Jurkat, Clone E6-1 (cell line): ENCODE results near the gene HSD17B2.

Experiments
- DNase-seq: peaks from one replicate; pipeline ENCODE4 v3.0.0-alpha.2; 2011; ENCODE audit warnings: low read depth, low spot score
- H3K4me3 ChIP-seq: 2 replicates; pipeline ENCODE4 v1.5.1; 2011; ENCODE audit warnings: mild to moderate bottlenecking, low read length, control low read depth, moderate library complexity

The HSD17B2 gene

GRCh38 chr16:82070656-82071369 lies 35.8 kb downstream of the HSD17B2 start:
- no peak for DNase-seq
- no peak overlapping the region for H3K4me3 ChIP-seq

- no peak for DNase-seq
Measured at GRCh38 chr16:82071421-82071820, 36.4 kb downstream of the HSD17B2 start.

GRCh38 chr16:82072313-82072712 lies 37.3 kb downstream of the HSD17B2 start:
- DNase-seq, result no peak
- no peak overlapping the region for H3K4me3 ChIP-seq

More at GRCh38 chr16:82071421-82071820, 36.4 kb downstream of the HSD17B2 start:
- H3K4me3 ChIP-seq, result no peak overlapping the region

GRCh38 chr16:82074019-82074558 lies 39.0 kb downstream of the HSD17B2 start:
- no peak for DNase-seq
- no peak overlapping the region for H3K4me3 ChIP-seq

GRCh38 chr16:82078125-82078524 lies 43.1 kb downstream of the HSD17B2 start:
- no peak overlapping the region for H3K4me3 ChIP-seq
- no peak for DNase-seq

- no peak overlapping the region for H3K4me3 ChIP-seq
- DNase-seq, result no peak
Measured at GRCh38 chr16:82079892-82080291, 44.8 kb downstream of the HSD17B2 start.

GRCh38 chr16:82081264-82081663 lies 46.2 kb downstream of the HSD17B2 start:
- no peak overlapping the region for H3K4me3 ChIP-seq
- no peak for DNase-seq

- DNase-seq, result no peak
- no peak overlapping the region for H3K4me3 ChIP-seq
Measured at GRCh38 chr16:82082097-82082496, 47.0 kb downstream of the HSD17B2 start.

GRCh38 chr16:82082543-82083244 lies 47.6 kb downstream of the HSD17B2 start:
- DNase-seq, result no peak
- no peak overlapping the region for H3K4me3 ChIP-seq

GRCh38 chr16:82083710-82084353 lies 48.8 kb downstream of the HSD17B2 start:
- no peak overlapping the region for H3K4me3 ChIP-seq

GRCh38 chr16:82085011-82085779 lies 50.1 kb downstream of the HSD17B2 start:
- no peak overlapping the region for H3K4me3 ChIP-seq
- no peak for DNase-seq

More at GRCh38 chr16:82083710-82084353, 48.8 kb downstream of the HSD17B2 start:
- no peak for DNase-seq

- no peak overlapping the region for H3K4me3 ChIP-seq
- DNase-seq, result no peak
Measured at GRCh38 chr16:82088483-82088882, 53.4 kb downstream of the HSD17B2 start.

GRCh38 chr16:82091241-82091640 lies 56.2 kb downstream of the HSD17B2 start:
- DNase-seq, result no peak
- no peak overlapping the region for H3K4me3 ChIP-seq

- no peak for DNase-seq
- H3K4me3 ChIP-seq, result no peak overlapping the region
Measured at GRCh38 chr16:82092711-82093110, 57.7 kb downstream of the HSD17B2 start.

GRCh38 chr16:82093666-82094300 lies 58.7 kb downstream of the HSD17B2 start:
- no peak for DNase-seq
- no peak overlapping the region for H3K4me3 ChIP-seq

- H3K4me3 ChIP-seq, result no peak overlapping the region
- DNase-seq, result no peak
Measured at GRCh38 chr16:82094942-82095540, 60.0 kb downstream of the HSD17B2 start.

- H3K4me3 ChIP-seq, result no peak overlapping the region
- no peak for DNase-seq
Measured at GRCh38 chr16:82096641-82097040, 61.6 kb downstream of the HSD17B2 start.

- no peak overlapping the region for H3K4me3 ChIP-seq
- DNase-seq, result no peak
Measured at GRCh38 chr16:82105107-82105506, 70.1 kb downstream of the HSD17B2 start.
